ENCODE data around the gene HMOX1. TPM values are rescaled to one million over a fixed set of nuclear protein-coding genes. Genes with fewer than 3 reads are reported as not detected.

HMOX1 gene, protein sequence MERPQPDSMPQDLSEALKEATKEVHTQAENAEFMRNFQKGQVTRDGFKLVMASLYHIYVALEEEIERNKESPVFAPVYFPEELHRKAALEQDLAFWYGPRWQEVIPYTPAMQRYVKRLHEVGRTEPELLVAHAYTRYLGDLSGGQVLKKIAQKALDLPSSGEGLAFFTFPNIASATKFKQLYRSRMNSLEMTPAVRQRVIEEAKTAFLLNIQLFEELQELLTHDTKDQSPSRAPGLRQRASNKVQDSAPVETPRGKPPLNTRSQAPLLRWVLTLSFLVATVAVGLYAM
- 22.6 and 25.4 TPM in 2 replicates for total RNA-seq (2014; rRNA removed; shearing (Covaris generic))

DNA sequence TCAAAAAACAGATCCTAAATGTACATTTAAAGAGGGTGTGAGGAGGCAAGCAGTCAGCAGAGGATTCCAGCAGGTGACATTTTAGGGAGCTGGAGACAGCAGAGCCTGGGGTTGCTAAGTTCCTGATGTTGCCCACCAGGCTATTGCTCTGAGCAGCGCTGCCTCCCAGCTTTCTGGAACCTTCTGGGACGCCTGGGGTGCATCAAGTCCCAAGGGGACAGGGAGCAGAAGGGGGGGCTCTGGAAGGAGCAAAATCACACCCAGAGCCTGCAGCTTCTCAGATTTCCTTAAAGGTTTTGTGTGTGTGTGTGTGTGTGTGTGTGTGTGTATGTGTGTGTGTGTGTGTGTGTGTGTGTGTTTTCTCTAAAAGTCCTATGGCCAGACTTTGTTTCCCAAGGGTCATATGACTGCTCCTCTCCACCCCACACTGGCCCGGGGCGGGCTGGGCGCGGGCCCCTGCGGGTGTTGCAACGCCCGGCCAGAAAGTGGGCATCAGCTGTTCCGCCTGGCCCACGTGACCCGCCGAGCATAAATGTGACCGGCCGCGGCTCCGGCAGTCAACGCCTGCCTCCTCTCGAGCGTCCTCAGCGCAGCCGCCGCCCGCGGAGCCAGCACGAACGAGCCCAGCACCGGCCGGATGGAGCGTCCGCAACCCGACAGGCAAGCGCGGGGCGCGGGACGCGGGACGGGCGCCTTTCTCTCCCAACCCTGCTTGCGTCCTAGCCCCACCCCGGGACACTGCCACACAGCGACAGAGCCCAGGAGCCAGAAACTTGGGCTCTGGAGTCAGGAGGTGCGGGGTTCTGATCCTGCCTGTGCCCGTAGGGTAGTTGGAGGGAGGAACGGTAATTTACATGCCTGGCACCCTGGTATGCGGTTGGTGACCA lies at the start of gene HMOX1:
Gene HMOX1 (plus strand): TSS at position 560 of the 887 bp plus-strand sequence. CDS start 78 bp downstream, at position 638.
- DNase-seq (ENCODE audit: low read depth): peak; percentile 86

DNA sequence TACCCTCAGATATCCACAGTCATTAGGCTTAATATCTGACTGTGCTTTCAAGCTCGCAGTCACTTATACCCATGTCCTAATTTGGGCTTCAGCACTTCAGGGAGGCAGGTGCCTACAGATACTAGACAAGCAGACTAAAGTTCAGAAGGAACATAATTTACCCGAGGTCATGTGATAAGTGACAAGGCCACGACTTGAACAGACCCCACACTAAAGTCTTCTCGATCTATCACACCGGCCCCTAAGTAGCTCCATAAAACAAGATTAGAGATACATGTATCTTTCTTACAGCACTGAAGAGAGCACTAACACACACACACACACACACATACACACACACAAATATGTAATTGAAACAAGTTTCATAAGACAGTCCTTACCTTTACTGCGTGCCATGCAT lies 48.6 kb upstream of the HMOX1 start:
- no peak for DNase-seq (ENCODE audit: low read depth)

DNA sequence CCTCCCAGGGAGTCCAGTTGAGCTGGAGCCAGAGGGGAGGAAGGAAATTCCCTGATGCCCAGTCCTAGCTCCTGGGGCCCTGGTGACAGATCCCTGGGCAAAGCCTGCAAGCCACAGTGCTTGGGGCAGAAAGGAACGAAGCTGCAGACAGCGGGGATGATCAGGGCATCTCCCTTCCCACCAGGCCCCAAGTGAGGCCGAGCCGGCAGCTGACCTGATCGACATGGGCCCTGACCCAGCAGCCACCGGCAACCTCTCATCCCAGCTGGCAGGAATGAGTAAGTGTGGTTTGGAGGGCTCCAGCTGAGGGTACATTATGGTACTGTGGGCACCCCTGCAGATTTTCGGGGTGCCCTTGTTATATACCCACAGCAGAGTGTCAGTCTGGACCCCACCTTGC lies 47.7 kb upstream of the HMOX1 start:
- no peak for DNase-seq (ENCODE audit: low read depth)

DNA sequence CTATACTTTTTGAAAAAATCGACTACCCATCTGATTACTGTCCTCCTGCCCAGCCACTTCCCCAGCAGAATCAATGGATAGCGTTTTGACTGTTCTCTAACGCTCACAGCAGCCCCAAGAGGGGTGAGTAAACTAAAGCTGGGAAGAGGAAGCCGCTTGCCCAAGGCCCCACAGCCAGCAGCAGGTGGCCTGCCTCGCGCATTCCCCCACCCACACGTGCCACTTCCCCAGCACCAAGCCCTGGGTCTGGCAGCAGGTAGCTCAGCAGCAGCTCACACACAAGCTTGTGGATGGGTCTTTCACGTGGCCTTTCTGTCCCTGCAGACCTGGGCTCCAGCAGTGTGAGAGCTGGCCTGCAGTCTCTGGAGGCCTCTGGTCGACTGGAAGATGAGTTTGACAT lies 46.9 kb upstream of the HMOX1 start:
- no peak for DNase-seq (ENCODE audit: low read depth)

DNA sequence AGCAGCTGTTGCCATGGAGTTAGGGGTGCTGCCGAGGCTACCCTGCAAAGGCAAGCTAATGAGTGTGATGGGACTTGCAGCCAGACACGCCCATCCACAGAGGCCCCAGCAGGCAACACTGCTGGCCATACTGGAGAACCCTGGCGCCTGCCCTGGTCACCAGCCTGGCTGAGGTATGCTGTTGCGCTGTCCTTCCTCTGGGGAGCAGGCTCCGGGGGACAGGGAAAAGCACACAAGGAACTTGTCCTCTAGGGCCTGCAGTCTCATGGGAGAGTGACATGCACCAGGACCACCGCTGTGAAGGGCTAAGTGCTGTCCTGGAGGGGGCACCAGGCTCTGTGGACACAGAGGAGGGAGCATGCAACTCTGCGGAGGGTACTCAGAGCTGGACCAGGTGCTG lies 45.4 kb upstream of the HMOX1 start:
- DNase-seq (ENCODE audit: low read depth): no peak

DNA sequence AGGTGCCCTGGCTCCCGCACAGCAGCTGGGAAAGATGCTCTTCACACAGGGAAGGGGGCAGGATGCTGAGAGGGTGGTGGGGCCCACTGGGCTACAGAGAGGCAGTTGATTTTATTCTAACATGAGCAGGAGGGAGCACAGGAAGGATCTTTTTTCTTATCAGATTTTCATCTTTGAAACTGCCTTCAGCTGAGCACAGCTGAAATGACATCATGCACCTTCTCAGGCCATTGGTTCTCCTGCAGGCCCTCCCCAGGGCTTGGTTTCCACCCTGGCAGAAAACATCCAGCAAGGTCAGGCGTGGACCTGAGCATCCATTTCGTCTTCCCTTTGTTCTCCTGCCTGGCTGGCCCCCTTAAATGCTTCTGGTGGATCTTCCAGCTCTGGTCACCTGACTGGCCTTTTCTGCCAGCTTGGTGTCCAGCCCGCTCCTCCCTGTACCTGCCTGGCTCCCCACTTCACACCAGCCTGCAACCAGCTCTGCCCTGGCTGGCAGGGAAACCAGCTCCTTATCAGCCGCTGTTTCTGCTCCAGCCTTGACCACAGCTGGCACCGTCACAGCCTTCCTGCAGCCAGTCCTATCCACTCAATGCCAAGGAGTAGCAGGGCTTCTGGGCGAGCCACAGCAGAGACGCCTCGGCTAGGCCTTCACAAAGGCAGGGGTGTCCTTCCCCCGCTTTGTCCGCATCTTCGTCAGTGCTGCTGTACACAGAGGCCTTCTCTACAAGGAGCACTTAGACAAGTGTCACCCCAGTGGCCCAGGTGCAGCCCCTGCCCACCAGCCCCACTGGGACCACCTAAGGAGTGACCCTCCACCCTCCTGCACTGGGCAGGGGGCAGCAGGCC lies 44.7 kb upstream of the HMOX1 start:
- DNase-seq (ENCODE audit: low read depth): no peak

DNA sequence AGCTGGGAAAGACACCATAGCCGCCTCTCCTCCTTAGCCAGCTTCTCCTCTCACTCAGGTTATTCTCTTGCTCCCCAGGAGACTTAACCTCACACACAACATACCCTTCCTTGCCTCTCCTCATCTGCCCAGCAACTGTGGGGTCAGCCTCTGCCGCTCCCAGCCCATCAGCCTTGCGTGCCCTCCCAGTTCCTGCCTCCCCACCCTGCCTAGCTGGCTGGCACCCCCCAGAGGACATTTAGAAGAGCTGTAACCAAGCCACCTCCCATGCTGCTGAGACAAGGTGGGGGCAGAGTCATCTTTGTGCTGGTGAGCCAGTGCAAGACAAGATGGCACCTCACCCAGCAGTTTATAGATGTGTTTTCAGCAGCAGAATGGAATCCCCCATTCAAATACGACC lies 43.0 kb upstream of the HMOX1 start:
- DNase-seq (ENCODE audit: low read depth): no peak

DNA sequence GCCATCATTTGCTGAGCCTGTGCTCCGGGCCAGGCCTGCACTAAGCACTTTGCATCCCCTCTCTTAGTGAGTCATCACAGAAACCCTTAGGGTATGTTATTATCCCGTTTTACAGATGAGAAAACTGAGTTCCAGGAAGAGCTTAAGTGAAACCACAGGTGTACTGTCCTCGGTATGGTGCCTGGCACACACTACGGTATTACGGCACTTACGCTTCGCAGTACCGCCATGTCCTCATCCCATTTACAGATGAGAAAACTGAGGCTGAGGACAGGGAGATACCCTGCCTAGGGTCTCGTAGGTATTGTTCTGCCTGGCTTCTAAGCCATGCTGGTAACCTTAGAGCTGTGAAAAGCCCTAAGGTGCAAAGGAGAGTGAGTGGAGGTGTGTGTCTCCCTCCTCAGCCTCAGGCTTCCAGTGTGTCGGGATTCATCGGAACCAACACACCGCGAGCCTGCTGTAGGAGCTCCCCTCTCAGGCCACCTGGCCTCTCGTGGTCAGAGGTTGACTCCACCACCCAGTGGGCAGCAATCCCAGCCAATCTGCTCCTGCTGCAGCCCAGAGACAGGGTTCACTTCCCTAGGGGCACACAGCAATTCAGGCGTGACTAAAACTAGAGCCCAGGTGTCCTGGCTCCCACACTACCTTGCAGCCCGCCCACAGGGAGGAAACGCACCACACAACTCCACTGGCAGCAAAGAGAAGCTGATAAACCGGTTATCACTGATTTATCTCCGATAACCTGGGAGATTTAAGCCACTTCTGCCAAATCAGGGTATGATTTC lies 39.6 kb upstream of the HMOX1 start:
- DNase-seq (ENCODE audit: low read depth): no peak

DNA sequence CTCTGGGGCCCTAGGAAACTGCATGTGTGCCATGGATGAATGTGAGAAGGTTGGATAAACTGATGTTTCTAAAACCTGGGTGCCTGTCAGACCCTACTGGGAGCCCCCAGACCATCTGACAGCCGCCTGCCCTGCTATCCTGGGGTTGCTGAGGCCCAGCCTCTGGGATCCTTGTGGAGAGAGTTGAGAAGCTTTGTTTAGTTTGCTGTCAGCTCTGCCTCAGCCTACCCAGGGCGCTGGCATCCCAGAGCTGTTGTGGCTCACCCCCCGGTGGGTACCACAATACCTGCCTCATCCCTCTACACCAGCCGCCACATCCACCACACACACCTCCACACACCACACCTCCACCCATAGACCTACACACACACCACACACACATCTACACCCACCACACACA lies 38.5 kb upstream of the HMOX1 start:
- DNase-seq (ENCODE audit: low read depth): no peak

DNA sequence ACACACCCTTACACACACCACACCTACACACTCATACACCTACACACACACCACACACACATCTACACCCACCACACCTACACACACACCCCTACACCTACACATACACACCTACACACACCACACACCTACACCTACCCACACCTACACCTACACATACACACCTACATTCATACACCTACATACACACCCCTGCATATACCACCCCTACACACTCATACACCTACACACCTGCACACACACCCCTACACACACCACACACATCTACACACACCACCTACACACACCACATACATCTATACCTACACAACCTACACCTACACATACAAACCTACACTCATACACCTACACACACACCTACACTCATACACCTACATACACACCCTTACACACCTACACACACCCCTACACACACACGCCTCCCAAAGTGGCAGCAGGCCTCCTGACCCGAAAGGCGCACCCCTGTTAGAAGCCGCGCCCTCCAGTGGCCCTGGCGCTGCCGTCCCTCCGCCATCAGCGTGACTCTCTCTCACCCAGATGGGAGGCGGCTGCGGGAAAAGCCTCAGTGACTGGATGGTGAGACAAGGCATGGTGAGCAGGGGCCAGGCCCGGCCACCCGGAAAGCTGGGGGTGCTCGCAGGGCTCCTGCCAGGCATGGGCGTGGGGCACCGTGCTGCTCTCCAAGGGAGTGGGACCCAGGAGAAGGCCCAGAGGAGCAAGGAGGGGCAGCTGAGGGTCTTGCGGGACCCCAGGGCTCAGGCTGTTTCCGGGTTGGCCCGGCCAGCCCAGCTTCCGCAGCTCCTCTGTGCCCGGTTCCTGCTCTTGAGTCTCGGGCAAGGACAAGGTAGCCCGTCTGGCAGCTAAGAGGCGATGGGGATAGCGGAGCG lies 37.0 kb upstream of the HMOX1 start:
- no peak for DNase-seq (ENCODE audit: low read depth)

DNA sequence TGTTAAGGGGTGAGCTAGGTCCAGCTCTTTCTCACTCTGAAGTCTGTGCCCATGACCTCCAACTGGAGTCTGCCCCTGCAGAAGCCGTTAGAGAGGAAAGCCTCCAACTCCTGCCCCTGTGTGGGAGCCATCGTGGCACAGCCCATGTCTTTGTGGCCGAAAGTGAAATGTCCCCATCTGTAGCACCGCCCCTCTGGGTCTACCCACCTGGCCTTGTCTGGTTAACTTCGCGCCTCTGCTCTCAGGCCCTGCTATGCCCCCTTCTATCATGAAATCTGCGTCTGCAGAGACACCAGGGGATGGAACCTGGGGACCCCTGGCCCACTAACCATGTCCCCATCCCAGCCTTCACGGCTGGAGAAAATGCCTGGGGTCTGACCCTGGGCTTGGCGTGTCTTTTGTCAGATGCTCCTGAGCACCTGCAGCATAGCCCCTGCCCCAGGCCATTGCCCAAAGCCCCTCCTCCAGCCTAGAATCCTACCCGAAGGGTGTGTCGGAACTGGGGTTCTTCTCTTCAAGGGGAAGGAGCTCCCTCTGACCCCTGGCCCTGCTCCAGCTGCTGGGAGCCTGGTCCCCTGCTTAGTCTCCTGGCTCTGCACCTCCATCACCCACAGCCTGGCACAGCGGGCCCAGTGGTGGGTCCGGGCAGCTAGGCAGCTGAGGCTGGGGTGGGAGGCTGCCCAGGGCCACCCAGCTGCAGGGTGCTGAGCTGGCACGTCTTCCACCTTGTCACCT lies 35.8 kb upstream of the HMOX1 start:
- no peak for DNase-seq (ENCODE audit: low read depth)

DNA sequence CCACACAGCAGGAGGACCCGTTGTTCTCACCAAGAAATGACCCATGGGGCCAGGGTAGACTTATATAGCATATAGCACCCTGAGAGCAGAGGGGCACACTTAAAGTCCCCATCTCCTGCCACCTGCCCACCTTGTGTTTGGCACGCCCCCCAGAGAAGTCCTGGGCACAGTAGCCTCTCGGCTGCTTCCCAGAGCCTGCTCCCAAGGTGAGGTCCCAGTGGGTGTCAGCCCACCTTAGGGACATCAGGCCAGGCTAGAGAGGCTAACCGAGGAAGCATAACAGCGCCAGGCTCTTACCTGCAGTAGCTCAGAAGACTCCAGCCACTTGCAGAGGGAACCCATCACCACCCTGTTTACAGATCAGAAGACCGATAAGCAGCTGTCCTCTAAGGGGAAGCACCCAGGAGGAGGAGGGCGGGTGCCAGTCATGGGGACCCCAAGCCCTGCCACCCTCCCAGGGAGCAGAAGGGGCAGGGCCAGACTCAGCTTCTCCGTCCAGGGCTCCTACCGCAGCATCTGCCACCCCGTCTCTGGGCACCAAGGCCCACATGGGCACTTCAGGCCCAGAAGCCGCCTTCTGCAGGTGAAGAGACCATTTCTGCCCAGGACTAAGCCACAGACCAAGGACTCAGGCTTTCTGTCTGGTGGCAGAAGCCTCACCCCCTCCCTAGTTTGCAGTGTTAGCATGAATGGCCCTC lies 34.9 kb upstream of the HMOX1 start:
- DNase-seq (ENCODE audit: low read depth): no peak

DNA sequence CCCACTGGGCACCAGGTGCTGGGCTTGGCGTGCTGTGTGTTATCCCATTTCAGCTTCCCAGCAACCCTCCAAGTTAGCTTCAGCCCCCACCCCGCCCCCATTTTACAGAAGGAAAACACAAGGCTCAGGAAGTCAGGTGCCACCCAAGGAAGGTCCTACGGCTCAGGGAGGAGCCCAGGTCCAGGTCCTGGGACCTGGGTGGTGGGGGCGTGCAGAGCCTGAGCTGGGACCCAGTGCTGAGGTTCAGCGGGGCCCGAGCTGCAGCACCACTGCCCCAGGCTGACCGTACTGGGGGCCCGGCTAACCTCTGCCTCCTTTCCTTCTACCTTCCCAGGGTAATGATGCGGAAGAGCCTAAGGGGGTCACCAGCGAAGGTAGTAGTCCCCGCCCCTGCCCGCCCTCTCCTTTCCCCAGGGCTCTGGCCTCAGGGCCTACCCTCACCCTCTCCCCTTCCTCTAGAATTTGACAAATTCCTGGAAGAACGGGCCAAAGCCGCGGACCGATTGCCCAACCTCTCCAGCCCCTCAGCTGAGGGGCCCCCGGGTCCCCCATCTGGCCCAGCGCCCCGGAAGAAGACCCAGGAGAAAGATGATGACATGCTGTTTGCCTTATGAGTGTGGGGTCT lies 34.2 kb upstream of the HMOX1 start:
- DNase-seq (ENCODE audit: low read depth): no peak

DNA sequence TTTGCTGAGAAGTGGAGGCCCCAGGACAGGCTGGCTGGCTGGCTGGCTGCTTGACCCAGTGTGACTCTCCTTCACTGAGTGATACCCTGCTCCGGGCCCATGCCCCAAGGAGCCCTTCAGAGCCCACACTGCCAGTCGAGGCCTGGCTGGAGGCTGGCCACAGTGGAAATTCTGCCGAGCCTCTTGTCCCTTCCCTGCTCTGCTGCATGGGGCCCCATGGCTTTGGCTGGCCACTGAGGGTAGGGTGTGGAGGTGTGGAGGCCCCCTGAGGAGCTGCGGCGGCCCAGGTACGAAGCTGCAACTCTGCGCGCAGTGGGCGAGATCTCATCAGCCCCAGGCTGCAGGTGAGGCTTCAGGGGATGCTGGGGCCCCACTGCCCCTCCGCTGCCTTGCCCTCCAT lies 33.4 kb upstream of the HMOX1 start:
- no peak for DNase-seq (ENCODE audit: low read depth)

DNA sequence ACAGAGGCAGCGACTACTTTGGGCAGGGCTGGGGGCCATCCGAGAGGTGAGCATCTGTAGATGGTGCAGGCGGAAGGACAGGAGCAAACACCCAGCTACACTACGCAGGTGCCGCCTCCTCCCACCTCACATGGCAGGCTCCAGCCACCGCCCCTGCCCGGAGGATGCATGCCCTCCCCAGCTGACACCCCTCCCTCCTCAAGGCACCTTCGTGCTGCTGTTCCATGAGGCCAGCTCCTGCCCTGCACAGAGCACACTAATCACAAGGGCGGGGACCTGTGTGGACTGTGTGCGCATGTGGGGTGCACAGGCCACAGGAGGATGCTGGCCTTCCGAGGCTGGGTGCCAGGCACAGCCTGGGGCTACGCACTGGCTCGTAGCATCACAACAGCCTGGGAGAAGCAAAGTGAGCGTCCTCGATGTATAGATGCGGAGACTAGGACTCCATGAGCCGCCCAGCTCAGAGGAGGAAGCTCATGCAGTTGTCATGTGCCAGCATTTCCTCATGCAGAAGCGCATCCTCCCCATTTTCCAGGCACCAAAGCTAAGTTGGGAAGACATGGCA lies 32.8 kb upstream of the HMOX1 start:
- no peak for DNase-seq (ENCODE audit: low read depth)

DNA sequence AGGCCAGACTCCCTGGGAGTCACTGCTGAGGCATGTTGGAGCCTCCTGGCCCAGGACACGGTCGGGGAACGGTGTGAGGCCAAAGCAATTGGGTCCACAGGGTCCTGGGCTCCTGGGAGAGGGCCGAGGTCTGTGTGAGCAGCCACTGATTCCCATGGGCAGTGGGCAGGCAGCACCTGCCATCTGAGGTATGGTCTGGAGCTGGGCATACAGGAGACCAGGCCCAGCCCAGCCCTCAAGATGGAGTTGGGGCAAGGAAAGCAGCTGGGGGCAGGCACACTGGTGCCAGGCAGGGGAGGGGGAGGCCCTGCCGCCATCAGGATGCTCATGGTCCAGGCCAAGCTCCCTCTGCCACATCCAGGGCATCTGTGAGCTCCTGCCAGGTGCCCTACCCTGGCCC lies 32.2 kb upstream of the HMOX1 start:
- DNase-seq (ENCODE audit: low read depth): no peak

DNA sequence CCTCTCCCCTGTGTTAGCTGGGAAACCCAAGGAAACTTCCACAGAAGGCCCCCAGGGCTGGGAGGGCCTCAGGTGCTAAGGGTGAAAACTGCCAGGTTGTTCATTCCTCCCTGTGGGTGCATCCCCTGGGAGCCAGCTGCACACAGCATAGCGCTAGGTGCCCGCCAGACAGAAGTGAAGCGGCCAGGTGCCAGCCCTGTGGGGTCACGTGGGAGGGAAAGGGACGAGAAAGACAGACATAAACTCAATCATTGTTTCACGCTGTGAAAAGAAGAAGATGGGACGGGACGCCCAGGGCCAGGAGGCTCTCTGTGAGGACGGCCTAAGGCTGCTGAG lies 31.6 kb upstream of the HMOX1 start:
- no peak for DNase-seq (ENCODE audit: low read depth)

Data from RPMI7951 (cell line).